Measurements from ENCODE around the gene LARGE2.

- TF ChIP-seq E2F6 (IDR thresholded peaks at IDR 0.05; ENCODE audit: borderline replicate concordance in 1 of 2, extremely low read depth in 1 of 2, insufficient read depth in 1 of 2, insufficient read length in 1 of 2, low read depth in 1 of 2, low read length in 1 of 2, poor library complexity in 1 of 2, severe bottlenecking in 1 of 2) (no peak), CTCF (IDR thresholded peaks at IDR 0.05 in 2 of 3, conservative IDR thresholded peaks at IDR 0.05 in 1 of 3; ENCODE audit: insufficient read depth in 2 of 3, low read depth in 1 of 3, low read length in 3 of 3) (no peak)
Observed at GRCh38 chr11:45913942-45914635, 8.4 kb upstream of the LARGE2 start.

All from K562 (cell line).